G401.6 (cell line): Measurements from ENCODE around the gene IAH1.

Experiments used
- FAIRE-seq: peaks from 2 replicates; lab custom pipeline; 2012; peaks lifted over from hg19 to GRCh38; lab: Jason Lieb, UNC

Gene IAH1

DNA sequence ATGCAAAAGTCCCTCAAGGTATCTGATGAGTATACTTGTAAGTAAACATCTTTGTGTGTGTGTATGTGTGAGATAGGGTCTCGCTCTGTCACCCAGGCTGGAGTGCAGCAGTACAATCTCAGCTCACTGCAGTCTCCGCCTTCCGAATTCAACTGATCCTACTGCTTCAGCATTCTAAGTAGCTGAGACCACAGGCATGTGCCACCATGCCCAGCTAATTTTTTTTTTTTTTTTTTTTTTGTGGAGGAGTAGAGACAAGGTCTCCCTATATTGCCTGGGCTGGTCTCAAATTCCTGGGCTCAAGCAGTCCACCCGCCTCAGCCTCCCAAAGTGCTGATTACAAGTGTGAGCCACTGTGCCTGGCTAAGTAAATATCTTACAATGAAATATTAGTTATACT lies 58.1 kb downstream of the IAH1 start:
- no peak for FAIRE-seq

DNA sequence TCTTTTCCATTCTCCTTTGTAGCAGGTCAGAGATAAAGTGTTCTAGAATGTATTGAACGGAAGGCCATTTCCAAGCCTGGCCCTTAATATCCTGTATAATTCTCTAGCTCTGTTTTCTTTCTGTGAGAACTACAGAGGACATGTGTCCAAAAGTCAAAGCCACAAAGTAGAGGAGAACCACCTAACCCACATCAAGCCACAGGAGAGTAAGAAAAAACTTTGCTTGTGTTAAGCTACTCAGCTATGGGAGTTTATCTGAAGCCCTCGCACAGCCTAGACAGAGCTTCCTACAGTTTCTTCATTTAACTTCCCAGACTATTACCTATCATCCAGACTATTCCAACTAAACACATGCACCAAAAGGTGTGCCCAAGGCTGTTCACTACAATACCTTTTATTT lies 59.3 kb downstream of the IAH1 start:
- no peak for FAIRE-seq

DNA sequence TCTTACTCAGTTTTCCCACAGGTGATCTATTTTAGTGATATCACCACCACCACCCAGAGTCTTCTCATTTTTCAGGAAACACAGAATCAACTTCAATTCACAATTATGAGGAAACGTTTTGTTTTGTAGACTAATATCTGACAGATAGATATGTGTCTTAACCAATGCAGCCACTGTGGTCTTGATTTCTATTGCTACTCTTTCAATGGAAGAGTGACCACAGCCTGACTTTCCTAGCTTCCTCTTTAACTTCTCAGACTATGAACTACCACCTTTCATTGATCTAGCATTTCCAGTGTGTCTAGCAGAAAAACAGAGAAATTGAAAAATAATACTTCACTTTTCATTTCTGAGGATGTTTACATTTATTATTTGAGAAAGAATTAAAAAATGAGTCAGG lies 60.8 kb downstream of the IAH1 start:
- FAIRE-seq, result no peak

DNA sequence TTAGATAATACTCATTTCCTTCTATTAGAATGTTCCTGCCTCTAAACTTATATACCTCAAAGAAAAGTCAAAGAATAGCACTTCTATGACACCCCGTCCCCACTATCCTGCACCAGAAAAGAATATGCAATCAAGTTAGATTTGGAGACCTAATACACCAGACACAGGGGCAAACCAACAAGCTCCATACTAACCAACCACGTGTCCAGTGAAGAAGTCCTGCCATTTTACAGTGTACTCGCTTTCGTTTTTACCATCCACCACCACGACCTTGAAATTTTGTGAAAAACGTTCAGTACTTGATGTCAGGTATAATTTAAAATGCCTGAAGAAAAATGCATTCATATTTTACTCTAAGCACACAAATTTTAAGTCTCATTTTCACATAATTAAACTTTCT lies 62.2 kb downstream of the IAH1 start:
- FAIRE-seq, result no peak

DNA sequence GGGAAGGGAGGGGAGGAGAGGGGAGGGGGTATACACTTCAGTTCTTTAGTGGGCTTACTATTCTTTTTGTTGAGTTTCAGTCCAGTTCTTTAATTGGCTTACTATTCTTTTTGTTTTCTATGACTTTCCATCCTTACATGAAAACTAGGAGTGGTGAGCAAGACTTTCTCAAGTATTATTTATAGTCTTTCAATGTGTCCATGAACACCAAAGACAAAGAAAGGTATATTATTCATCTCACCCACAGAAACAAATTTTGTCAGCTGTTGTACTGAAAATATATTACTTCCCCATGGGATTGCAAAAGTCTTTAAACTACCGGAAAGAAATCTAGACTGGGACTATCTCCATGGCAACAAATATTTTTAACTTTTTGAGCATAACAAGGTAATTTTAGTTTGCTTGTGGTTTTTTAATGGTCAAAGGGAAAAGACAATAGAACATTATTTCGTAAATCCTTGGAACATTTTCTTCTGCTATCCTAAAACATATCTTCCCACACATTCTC lies 63.7 kb downstream of the IAH1 start:
- FAIRE-seq, result no peak
